GM10248 (cell line): ENCODE data around the gene CSRP3.

Source experiments
- CTCF ChIA-PET: fragments of 300-600 bp; sonication (Branson Sonifier 250); formaldehyde crosslinking; extraction: SDS; loops from one replicate; lab custom pipeline; 2021; ENCODE audit warnings: antibody characterized with exemption; lab: Yijun Ruan, JAX
- POLR2A ChIA-PET: fragments of 350-650 bp; sonication (Branson Sonifier 250); formaldehyde crosslinking; extraction: SDS; loops from one replicate; lab custom pipeline; 2020; ENCODE audit warnings: antibody characterized with exemption; lab: Yijun Ruan, JAX
- DNase-seq: peaks from one replicate; pipeline ENCODE4 v3.0.0; 2012; ENCODE audit errors: extremely low spot score
- CTCF ChIP-seq: IDR thresholded peaks from 2 replicates; pipeline ENCODE4 v1.5.1; 2012; ENCODE audit warnings: mild to moderate bottlenecking, low read depth; ENCODE audit errors: extremely low read depth, missing control alignments, control extremely low read depth

CSRP3 gene

GRCh38 chr11:19216709-19217374 is 15.1 kb upstream of the CSRP3 start:
- ChIA-PET CTCF (interaction anchor here (1.2 to 1.5 kb wide), 2 partner anchors 13 to 24 kb away, joined by 3 to 5 read pairs; partner anchors contain the start of gene E2F8), POLR2A (no interaction called here)
- TF ChIP-seq CTCF, result no peak
- no peak for DNase-seq

- POLR2A ChIA-PET, result no interaction called here
- DNase-seq, result no peak
- no peak for TF ChIP-seq CTCF
- CTCF ChIA-PET, result interaction anchor here (1.2 to 1.6 kb wide), 4 partner anchors 14 to 137 kb away, joined by 3 to 5 read pairs (median 3); partner anchors contain the start of gene E2F8
Observed at GRCh38 chr11:19216021-19216420, 14.2 kb upstream of the CSRP3 start.

- ChIA-PET POLR2A (no interaction called here), CTCF (no interaction called here)
- no peak for TF ChIP-seq CTCF
- no peak for DNase-seq
Observed at GRCh38 chr11:19209617-19210370, 8.0 kb upstream of the CSRP3 start.

GRCh38 chr11:19208959-19209546 is 7.3 kb upstream of the CSRP3 start:
- ChIA-PET CTCF (no interaction called here), POLR2A (no interaction called here)
- no peak for TF ChIP-seq CTCF
- DNase-seq, result no peak

GRCh38 chr11:19208181-19208580 is 6.4 kb upstream of the CSRP3 start:
- no peak for TF ChIP-seq CTCF
- ChIA-PET CTCF (no interaction called here), POLR2A (no interaction called here)
- DNase-seq, result no peak

- CTCF ChIA-PET, result interaction anchor here (1.0 to 1.1 kb wide), 2 partner anchors 9 to 26 kb away, joined by 3 read pairs; no protein-coding TSS in a partner anchor
- no peak for DNase-seq
- POLR2A ChIA-PET, result no interaction called here
- TF ChIP-seq CTCF, result no peak
Observed at GRCh38 chr11:19204836-19205235, 3.1 kb upstream of the CSRP3 start.
